Neural progenitor cell (in vitro differentiated cells): ENCODE measurements around the gene PAFAH1B1. TPM values are rescaled to one million over a fixed set of nuclear protein-coding genes. Genes with fewer than 3 reads are reported as not detected.

Experiments used
- DNase-seq: peaks from one replicate; pipeline ENCODE4 v3.0.0-alpha.2; 2016; ENCODE audit warnings: low spot score
- H2AFZ ChIP-seq: fragments of 200-600 bp; sonication (generic); replicated peaks from 2 replicates; pipeline ENCODE4 v1.6.1; 2016; ENCODE audit warnings: antibody characterized with exemption
- H3F3A ChIP-seq: fragments of 200-600 bp; sonication (generic); 2 replicates; pipeline ENCODE4 v1.6.1; 2016; ENCODE audit warnings: antibody characterized with exemption, low read depth
- H3K27ac ChIP-seq: fragments of 200-600 bp; sonication (generic); 2 replicates; pipeline ENCODE4 v1.5.1; 2016; ENCODE audit warnings: mild to moderate bottlenecking
- H3K27me3 ChIP-seq: fragments of 200-600 bp; sonication (generic); 2 replicates; pipeline ENCODE4 v1.6.1; 2016; ENCODE audit warnings: mild to moderate bottlenecking, moderate library complexity
- H3K36me3 ChIP-seq: fragments of 200-600 bp; sonication (generic); 2 replicates; pipeline ENCODE4 v1.5.1; 2016
- H3K4me1 ChIP-seq: fragments of 200-600 bp; sonication (generic); 2 replicates; pipeline ENCODE4 v1.6.1; 2016; ENCODE audit warnings: mixed run types
- H3K4me2 ChIP-seq: fragments of 200-600 bp; sonication (generic); 2 replicates; pipeline ENCODE4 v1.6.1; 2016
- H3K4me3 ChIP-seq: fragments of 200-600 bp; sonication (generic); 2 replicates; pipeline ENCODE4 v1.5.1; 2016
- H3K79me2 ChIP-seq: fragments of 200-600 bp; sonication (generic); 2 replicates; pipeline ENCODE4 v1.6.1; 2016; ENCODE audit warnings: low read depth
- H3K9ac ChIP-seq: fragments of 200-600 bp; sonication (generic); 2 replicates; pipeline ENCODE4 v1.6.1; 2016
- H3K9me3 ChIP-seq: fragments of 200-600 bp; sonication (generic); 2 replicates; pipeline ENCODE4 v1.5.1; 2016; ENCODE audit warnings: low read depth
- H4K20me1 ChIP-seq: fragments of 200-600 bp; sonication (generic); 2 replicates; pipeline ENCODE4 v1.6.1; 2016; ENCODE audit warnings: low read depth
- H3K27ac Mint-ChIP-seq: 3 replicates; pipeline ENCODE4 v1.8.0; 2021; ENCODE audit warnings: mixed read lengths
- H3K27me3 Mint-ChIP-seq: 2 replicates; pipeline ENCODE4 v1.8.0; 2022; ENCODE audit warnings: low read depth, mild to moderate bottlenecking, inconsistent platforms, moderate library complexity, mixed read lengths; ENCODE audit not compliant: insufficient read depth
- H3K36me3 Mint-ChIP-seq: 3 replicates; pipeline ENCODE4 v1.8.0; 2021; ENCODE audit warnings: mixed read lengths
- H3K4me1 Mint-ChIP-seq: 3 replicates; pipeline ENCODE4 v1.8.0; 2021; ENCODE audit warnings: mixed read lengths
- H3K4me3 Mint-ChIP-seq: 3 replicates; pipeline ENCODE4 v1.8.0; 2021; ENCODE audit warnings: mild to moderate bottlenecking, moderate library complexity, mixed read lengths
- H3K9me3 Mint-ChIP-seq: 3 replicates; pipeline ENCODE4 v1.8.0; 2020; ENCODE audit warnings: mixed read lengths
- CTCF ChIP-seq: fragments of 200-600 bp; sonication (generic); IDR thresholded peaks from 2 replicates; pipeline ENCODE4 v1.5.1; 2017; ENCODE audit warnings: antibody characterized with exemption, mild to moderate bottlenecking
- EZH2 ChIP-seq: fragments of 200-600 bp; sonication (generic); IDR thresholded peaks from 2 replicates; pipeline ENCODE4 v1.6.1; 2017; ENCODE audit warnings: antibody characterized with exemption, mild to moderate bottlenecking, moderate library complexity
- EZH2phosphoT487 ChIP-seq: fragments of 200-600 bp; sonication (generic); IDR thresholded peaks from 2 replicates; pipeline ENCODE4 v1.6.1; 2017; ENCODE audit warnings: antibody characterized with exemption
- total RNA-seq: library from RNA; depleted of rRNA; stranded (reverse); fragments of >200 nt; gene quantifications from 2 replicates; pipeline ENCODE4 v1.2.3, GENCODE V29; 2015; ENCODE audit warnings: low replicate concordance

The PAFAH1B1 gene
- total RNA-seq, 1 donor from 2014 or later, result 209 TPM

- peak overlapping the region; percentile 74 for H3K4me2 ChIP-seq
- Mint-ChIP-seq H3K4me3 (no peak overlapping the region), H3K27me3 (peaks cover 31% of the 10 kb centered on the region)
Observed at GRCh38 chr17:2724784-2725164, 131.3 kb downstream of the PAFAH1B1 start.

GRCh38 chr17:2730764-2731353 is 137.4 kb downstream of the PAFAH1B1 start:
- no peak overlapping the region for H3K4me3 Mint-ChIP-seq
- H2AFZ ChIP-seq, result no peak overlapping the region
- H3K36me3 ChIP-seq, result no peaks in the 10 kb centered on the region
- no peaks in the 10 kb centered on the region for H3K9me3 Mint-ChIP-seq
- H3K4me1 ChIP-seq, result no peaks in the 10 kb centered on the region
- no peak overlapping the region for H3K27ac ChIP-seq
- peaks cover 14% of the 10 kb centered on the region for H3K27me3 Mint-ChIP-seq
- no peak for TF ChIP-seq EZH2phosphoT487
- no peak for TF ChIP-seq EZH2
- H3K79me2 ChIP-seq, result no peaks in the 10 kb centered on the region
- no peak overlapping the region for H3K27ac Mint-ChIP-seq
- H3K27me3 ChIP-seq, result peaks cover under 1% of the 10 kb centered on the region
- no peaks in the 10 kb centered on the region for H3F3A ChIP-seq
- no peak overlapping the region for H3K9ac ChIP-seq
- H3K36me3 Mint-ChIP-seq, result no peaks in the 10 kb centered on the region
- H3K4me2 ChIP-seq, result no peak overlapping the region
- DNase-seq, result no peak
- H4K20me1 ChIP-seq, result no peaks in the 10 kb centered on the region
- H3K9me3 ChIP-seq, result no peaks in the 10 kb centered on the region
- H3K4me3 ChIP-seq, result no peak overlapping the region
- H3K4me1 Mint-ChIP-seq, result peaks cover 2% of the 10 kb centered on the region

More at GRCh38 chr17:2724784-2725164, 131.3 kb downstream of the PAFAH1B1 start:
- H3K9ac ChIP-seq, result no peak overlapping the region
- peak; percentile 91 for DNase-seq
- Mint-ChIP-seq H3K36me3 (no peaks in the 10 kb centered on the region), H3K4me1 (no peaks in the 10 kb centered on the region), H3K9me3 (no peaks in the 10 kb centered on the region), H3K27ac (no peak overlapping the region)
- H3K27me3 ChIP-seq, result peaks cover 29% of the 10 kb centered on the region
- peak overlapping the region; percentile 29 for H3K4me3 ChIP-seq
- peaks cover 32% of the 10 kb centered on the region for H3F3A ChIP-seq
- TF ChIP-seq CTCF, result peak; percentile 34
- no peak for TF ChIP-seq EZH2phosphoT487
- TF ChIP-seq EZH2, result peak; percentile 44
- no peak overlapping the region for H2AFZ ChIP-seq
- H4K20me1 ChIP-seq, result peaks cover 5% of the 10 kb centered on the region
- no peak overlapping the region for H3K27ac ChIP-seq
- no peaks in the 10 kb centered on the region for H3K9me3 ChIP-seq
- H3K79me2 ChIP-seq, result no peaks in the 10 kb centered on the region
- no peaks in the 10 kb centered on the region for H3K36me3 ChIP-seq
- H3K4me1 ChIP-seq, result peaks cover 3% of the 10 kb centered on the region

GRCh38 chr17:2731807-2732206 is 138.4 kb downstream of the PAFAH1B1 start:
- no peaks in the 10 kb centered on the region for H3K9me3 Mint-ChIP-seq
- H3K27ac Mint-ChIP-seq, result no peak overlapping the region
- Histone ChIP-seq H2AFZ (no peak overlapping the region), H3K4me1 (no peaks in the 10 kb centered on the region), H3K4me3 (no peak overlapping the region), H4K20me1 (no peaks in the 10 kb centered on the region), H3K27me3 (no peaks in the 10 kb centered on the region), H3K4me2 (no peak overlapping the region), H3K36me3 (no peaks in the 10 kb centered on the region), H3K79me2 (no peaks in the 10 kb centered on the region), H3K9ac (no peak overlapping the region), H3K27ac (no peak overlapping the region), H3F3A (no peaks in the 10 kb centered on the region), H3K9me3 (no peaks in the 10 kb centered on the region)
- TF ChIP-seq CTCF, result no peak
- peaks cover 2% of the 10 kb centered on the region for H3K4me1 Mint-ChIP-seq
- H3K36me3 Mint-ChIP-seq, result no peaks in the 10 kb centered on the region
- H3K4me3 Mint-ChIP-seq, result no peak overlapping the region
- no peak for DNase-seq
- H3K27me3 Mint-ChIP-seq, result peaks cover 10% of the 10 kb centered on the region

- peaks cover 2% of the 10 kb centered on the region for H3K4me1 Mint-ChIP-seq
- H3K27me3 ChIP-seq, result no peaks in the 10 kb centered on the region
- no peak overlapping the region for H3K4me2 ChIP-seq
- no peaks in the 10 kb centered on the region for H4K20me1 ChIP-seq
- no peaks in the 10 kb centered on the region for H3K9me3 ChIP-seq
- no peak overlapping the region for H3K4me3 Mint-ChIP-seq
- H3K27ac ChIP-seq, result no peak overlapping the region
- H3K27me3 Mint-ChIP-seq, result peaks cover 2% of the 10 kb centered on the region
- H3K4me1 ChIP-seq, result no peaks in the 10 kb centered on the region
- H3K9me3 Mint-ChIP-seq, result no peaks in the 10 kb centered on the region
- no peak overlapping the region for H3K9ac ChIP-seq
- H3K4me3 ChIP-seq, result no peak overlapping the region
- no peak for DNase-seq
- no peaks in the 10 kb centered on the region for H3K79me2 ChIP-seq
- TF ChIP-seq EZH2 (no peak), CTCF (no peak), EZH2phosphoT487 (no peak)
- no peaks in the 10 kb centered on the region for H3K36me3 Mint-ChIP-seq
- H2AFZ ChIP-seq, result no peak overlapping the region
- no peak overlapping the region for H3K27ac Mint-ChIP-seq
- no peaks in the 10 kb centered on the region for H3K36me3 ChIP-seq
- no peaks in the 10 kb centered on the region for H3F3A ChIP-seq
Observed at GRCh38 chr17:2734939-2735338, 141.5 kb downstream of the PAFAH1B1 start.
